Activated CD8-positive, alpha-beta memory T cell treated with anti-CD3 and anti-CD28 coated beads, Interleukin-2, amount 50 U/mL, for 24 hours (primary cell): ENCODE results near the gene HACL1.
"Not testable (repeated sequence)": the region's sequence is repeated elsewhere in the genome, so short reads cannot be mapped to it uniquely, and the experiment has no call there.

Experiments used
- DNase-seq: peaks from one replicate; pipeline ENCODE4 v3.0.0-alpha.2; 2020; ENCODE audit errors: extremely low read depth

Gene HACL1

GRCh38 chr3:15579051-15579450, 22.3 kb downstream of the HACL1 start:
- no peak for DNase-seq

- no peak for DNase-seq
Observed at GRCh38 chr3:15578289-15578867, 23.0 kb downstream of the HACL1 start.

GRCh38 chr3:15576475-15576874, 24.9 kb downstream of the HACL1 start:
- no peak for DNase-seq

GRCh38 chr3:15575446-15575845, 25.9 kb downstream of the HACL1 start:
- DNase-seq, result no peak

- no peak for DNase-seq
Observed at GRCh38 chr3:15572138-15572537, 29.2 kb downstream of the HACL1 start.

- DNase-seq, result no peak
Observed at GRCh38 chr3:15563190-15563589, 38.2 kb downstream of the HACL1 start.

GRCh38 chr3:15562560-15562959, 38.8 kb downstream of the HACL1 start:
- no peak for DNase-seq

- DNase-seq, result no peak
Observed at GRCh38 chr3:15558581-15558980, 42.8 kb downstream of the HACL1 start.

- no peak for DNase-seq
Observed at GRCh38 chr3:15557511-15557946, 43.8 kb downstream of the HACL1 start.

GRCh38 chr3:15556512-15556911, 44.9 kb downstream of the HACL1 start:
- no peak for DNase-seq

GRCh38 chr3:15553749-15554148, 47.6 kb downstream of the HACL1 start:
- DNase-seq, result no peak

- DNase-seq, result no peak
Observed at GRCh38 chr3:15551902-15552301, 49.5 kb downstream of the HACL1 start.

- no peak for DNase-seq
Observed at GRCh38 chr3:15549846-15550245, 51.5 kb downstream of the HACL1 start.

GRCh38 chr3:15542614-15543013, 58.8 kb downstream of the HACL1 start:
- no peak for DNase-seq

GRCh38 chr3:15541371-15541770, 60.0 kb downstream of the HACL1 start:
- no peak for DNase-seq

GRCh38 chr3:15539066-15539465, 62.3 kb downstream of the HACL1 start:
- DNase-seq, result no peak

GRCh38 chr3:15538345-15538744, 63.0 kb downstream of the HACL1 start:
- DNase-seq, result no peak

GRCh38 chr3:15536856-15537255, 64.5 kb downstream of the HACL1 start:
- DNase-seq, result no peak

- no peak for DNase-seq
Observed at GRCh38 chr3:15535732-15536131, 65.6 kb downstream of the HACL1 start.

- not testable (repeated sequence) for DNase-seq
Observed at GRCh38 chr3:15532614-15533013, 68.8 kb downstream of the HACL1 start.

GRCh38 chr3:15531346-15531745, 70.0 kb downstream of the HACL1 start:
- no peak for DNase-seq

GRCh38 chr3:15528854-15529537, 72.4 kb downstream of the HACL1 start:
- DNase-seq, result no peak

GRCh38 chr3:15527031-15527459, 74.3 kb downstream of the HACL1 start:
- DNase-seq, result no peak

GRCh38 chr3:15525790-15526189, 75.6 kb downstream of the HACL1 start:
- DNase-seq, result no peak
